SK-N-MC (cell line): ENCODE data around the gene PLXNA4.

ENCODE experiments used
- DNase-seq: peaks from one replicate; pipeline ENCODE4 v3.0.0-alpha.2; 2011; ENCODE audit warnings: low read depth, low spot score
- H3K27ac ChIP-seq: fragments of 200-600 bp; sonication (generic); 2 replicates; pipeline ENCODE4 v1.5.1; 2016; ENCODE audit warnings: mixed run types
- H3K36me3 ChIP-seq: fragments of 200-600 bp; sonication (generic); 2 replicates; pipeline ENCODE4 v1.6.1; 2017; ENCODE audit warnings: antibody characterized with exemption, low read length, mixed read lengths; ENCODE audit not compliant: insufficient read depth
- H3K4me3 ChIP-seq: fragments of 200-600 bp; sonication (generic); 2 replicates; pipeline ENCODE4 v1.5.1; 2016
- H3K9ac ChIP-seq: fragments of 200-600 bp; sonication (generic); 2 replicates; pipeline ENCODE4 v1.8.0; 2017; ENCODE audit warnings: mixed run types, mixed read lengths; ENCODE audit not compliant: insufficient read length
- H3K9me3 ChIP-seq: fragments of 200-600 bp; sonication (generic); 2 replicates; pipeline ENCODE4 v1.6.1; 2017; ENCODE audit warnings: low read depth, mild to moderate bottlenecking, antibody characterized with exemption, low read length, moderate library complexity, mixed read lengths
- EZH2 ChIP-seq: fragments of 200-600 bp; sonication (generic); IDR thresholded peaks from one replicate; pipeline ENCODE4 v1.6.1; 2017; ENCODE audit warnings: antibody characterized with exemption
- FOXP2 ChIP-seq: optimal IDR thresholded peaks from 2 replicates; pipeline ENCODE3; 2011; ENCODE audit warnings: mild to moderate bottlenecking, moderate library complexity; ENCODE audit not compliant: insufficient read depth; ENCODE audit errors: extremely low read length, control extremely low read depth
- POLR2AphosphoS5 ChIP-seq: IDR thresholded peaks from 2 replicates; pipeline ENCODE4 v1.6.1; 2012; ENCODE audit warnings: mild to moderate bottlenecking, low read depth, low read length, borderline replicate concordance

Gene PLXNA4

DNA sequence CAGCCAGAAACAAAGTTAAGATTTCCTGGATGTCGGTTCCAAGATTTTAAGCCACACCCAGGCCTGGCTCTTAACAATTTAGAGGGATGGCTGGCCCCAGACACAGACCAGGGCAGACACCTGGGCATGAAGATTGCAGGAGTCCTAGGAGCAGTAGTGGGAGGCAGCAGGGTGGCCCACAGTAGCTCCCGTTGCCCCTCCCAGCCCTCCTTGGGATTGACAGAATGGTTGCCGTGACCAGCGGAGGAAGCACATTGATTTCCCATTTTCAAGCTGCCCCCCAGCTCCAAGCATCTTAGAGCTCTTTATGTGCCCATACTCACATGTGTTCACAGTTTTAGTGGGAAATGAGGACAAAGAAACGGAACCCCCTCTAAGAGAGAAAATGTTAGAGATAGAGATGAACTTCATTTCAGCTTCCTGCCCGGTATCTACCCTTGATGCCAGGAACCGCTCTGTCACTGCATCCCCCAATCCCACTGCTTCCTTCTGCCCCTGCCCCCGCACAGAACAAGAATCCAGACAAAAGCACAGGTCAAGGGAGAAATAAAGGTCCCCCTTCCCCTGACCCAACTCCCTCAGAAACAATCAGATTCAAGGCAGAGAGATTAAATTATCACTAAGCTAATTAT lies 101.1 kb downstream of the PLXNA4 start:
- no peaks in the 10 kb centered on the region for H3K9me3 ChIP-seq
- TF ChIP-seq POLR2AphosphoS5 (no peak), FOXP2 (no peak), EZH2 (no peak)
- H3K36me3 ChIP-seq: no peaks in the 10 kb centered on the region
- DNase-seq: no peak
- H3K27ac ChIP-seq: no peak overlapping the region
- H3K4me3 ChIP-seq: no peak overlapping the region
- H3K9ac ChIP-seq: no peak overlapping the region

DNA sequence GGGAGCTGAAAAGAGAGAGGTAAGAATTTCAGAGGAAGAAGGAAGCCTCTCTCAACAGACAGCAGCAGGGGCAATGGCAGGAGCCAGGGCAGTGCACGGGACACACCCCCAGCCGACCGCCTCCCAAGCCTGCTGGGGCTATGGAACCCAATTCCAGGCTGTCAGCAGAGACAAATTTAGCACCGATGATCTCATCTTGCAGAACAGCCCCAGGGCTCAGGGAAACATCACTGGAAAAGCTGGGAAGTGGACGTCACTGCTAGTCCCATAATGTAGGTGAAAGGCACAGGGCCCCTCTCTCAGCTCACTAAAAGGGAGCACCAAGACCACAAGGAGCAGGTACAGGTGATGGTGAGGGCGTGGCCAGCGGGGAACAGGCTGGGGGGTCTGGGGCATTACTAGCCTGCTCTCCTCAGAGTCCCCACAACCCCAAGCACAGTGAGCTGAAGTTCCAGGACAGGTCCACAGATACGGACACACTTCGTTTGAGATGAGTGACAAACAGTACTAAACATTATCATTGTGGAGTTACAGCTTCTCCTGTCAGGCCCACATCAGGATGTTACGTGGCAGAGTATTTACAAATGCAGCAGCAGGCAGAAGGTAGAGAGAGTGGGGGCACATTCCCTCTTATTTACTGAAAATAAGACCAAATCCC lies 103.7 kb downstream of the PLXNA4 start:
- Histone ChIP-seq H3K36me3 (no peaks in the 10 kb centered on the region), H3K4me3 (no peak overlapping the region), H3K9ac (no peak overlapping the region), H3K9me3 (no peaks in the 10 kb centered on the region), H3K27ac (no peak overlapping the region)
- no peak for DNase-seq
- TF ChIP-seq POLR2AphosphoS5 (no peak), EZH2 (no peak), FOXP2 (no peak)

DNA sequence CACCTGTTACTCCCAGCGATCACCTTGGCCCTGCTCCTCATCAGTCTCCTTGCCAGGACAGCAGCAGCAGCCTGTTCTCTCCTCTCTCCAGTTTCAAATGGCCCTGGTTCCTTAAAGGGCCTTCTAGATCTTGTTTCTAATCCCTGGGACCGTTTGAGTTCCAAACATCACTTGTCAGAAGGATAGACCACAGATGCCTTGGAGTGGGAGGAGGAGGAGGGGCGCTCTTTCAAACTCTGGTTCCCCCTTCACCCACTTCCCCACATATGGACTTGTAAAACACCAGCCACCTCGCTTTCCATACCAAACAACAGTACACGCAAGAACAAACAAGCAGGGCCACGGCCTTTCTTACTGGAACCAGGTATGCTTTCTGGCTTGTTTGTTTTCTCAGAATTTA lies 104.8 kb downstream of the PLXNA4 start:
- Histone ChIP-seq H3K9ac (no peak overlapping the region), H3K9me3 (no peaks in the 10 kb centered on the region), H3K4me3 (no peak overlapping the region), H3K27ac (no peak overlapping the region), H3K36me3 (no peaks in the 10 kb centered on the region)
- TF ChIP-seq POLR2AphosphoS5: no peak
- no peak for TF ChIP-seq EZH2
- TF ChIP-seq FOXP2: no peak
- no peak for DNase-seq

DNA sequence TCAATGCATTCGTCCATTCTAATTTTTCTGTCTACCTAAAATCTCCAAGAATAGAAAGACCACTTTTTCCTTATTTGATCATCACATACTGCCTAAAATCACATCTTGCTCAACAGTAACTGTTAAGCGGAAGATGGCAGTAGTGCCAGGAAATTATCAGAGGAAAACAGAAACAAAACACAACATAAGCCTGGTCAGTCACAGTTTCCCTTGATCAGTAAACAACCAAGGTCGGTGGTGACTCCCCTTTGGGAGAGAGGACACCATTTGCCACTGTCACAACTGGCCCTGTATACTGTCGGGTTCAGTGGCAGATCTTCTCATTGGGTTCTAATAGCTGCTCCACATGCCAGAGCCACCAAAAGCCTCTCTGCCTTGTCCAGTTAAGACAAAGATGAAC lies 106.6 kb downstream of the PLXNA4 start:
- no peaks in the 10 kb centered on the region for H3K36me3 ChIP-seq
- no peak for DNase-seq
- no peak for TF ChIP-seq FOXP2
- no peak for TF ChIP-seq POLR2AphosphoS5
- no peak for TF ChIP-seq EZH2
- no peak overlapping the region for H3K27ac ChIP-seq
- no peak overlapping the region for H3K4me3 ChIP-seq
- no peak overlapping the region for H3K9ac ChIP-seq
- no peaks in the 10 kb centered on the region for H3K9me3 ChIP-seq

DNA sequence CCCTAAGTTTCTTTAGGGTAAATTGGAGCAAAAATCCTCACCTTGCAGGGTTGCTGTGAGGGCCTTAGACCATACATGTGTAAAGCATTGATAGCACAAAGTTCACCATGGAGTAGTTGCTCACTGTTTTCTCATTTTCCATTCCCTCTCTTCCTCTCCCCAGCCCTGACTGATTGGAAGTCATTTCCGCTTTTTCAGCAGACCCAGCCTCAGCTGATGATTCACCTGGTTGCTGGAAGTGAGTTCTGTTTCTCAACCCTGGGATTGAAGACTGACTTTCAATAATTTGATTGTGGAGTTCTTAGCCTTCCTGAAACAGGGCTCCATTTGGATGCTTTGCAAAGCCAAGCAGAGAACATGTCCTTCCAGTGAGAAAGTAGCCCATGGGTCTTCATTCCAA lies 107.0 kb downstream of the PLXNA4 start:
- no peaks in the 10 kb centered on the region for H3K9me3 ChIP-seq
- no peak for DNase-seq
- no peaks in the 10 kb centered on the region for H3K36me3 ChIP-seq
- no peak overlapping the region for H3K27ac ChIP-seq
- TF ChIP-seq FOXP2 (no peak), EZH2 (no peak), POLR2AphosphoS5 (no peak)
- H3K4me3 ChIP-seq: no peak overlapping the region
- no peak overlapping the region for H3K9ac ChIP-seq

DNA sequence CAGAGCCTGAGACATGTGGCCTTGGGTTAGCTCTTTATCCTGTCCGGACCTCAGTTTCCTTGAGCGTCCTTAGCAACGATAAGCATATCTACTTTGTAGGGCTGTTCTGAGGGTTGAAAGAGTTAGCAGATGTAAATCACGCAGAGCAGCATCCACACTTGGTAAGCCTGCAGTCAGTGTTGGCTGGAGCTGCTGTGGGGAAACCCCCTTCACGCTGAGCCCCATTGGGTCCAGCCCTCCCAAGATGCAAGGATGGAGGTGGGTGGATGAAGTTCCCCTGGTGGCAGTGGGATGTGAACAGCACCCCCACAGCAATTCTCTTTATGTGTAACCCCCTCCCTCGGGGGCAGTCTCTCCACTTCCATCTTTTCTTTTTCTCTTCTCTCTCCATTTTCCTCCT lies 109.9 kb downstream of the PLXNA4 start:
- H3K36me3 ChIP-seq: no peaks in the 10 kb centered on the region

DNA sequence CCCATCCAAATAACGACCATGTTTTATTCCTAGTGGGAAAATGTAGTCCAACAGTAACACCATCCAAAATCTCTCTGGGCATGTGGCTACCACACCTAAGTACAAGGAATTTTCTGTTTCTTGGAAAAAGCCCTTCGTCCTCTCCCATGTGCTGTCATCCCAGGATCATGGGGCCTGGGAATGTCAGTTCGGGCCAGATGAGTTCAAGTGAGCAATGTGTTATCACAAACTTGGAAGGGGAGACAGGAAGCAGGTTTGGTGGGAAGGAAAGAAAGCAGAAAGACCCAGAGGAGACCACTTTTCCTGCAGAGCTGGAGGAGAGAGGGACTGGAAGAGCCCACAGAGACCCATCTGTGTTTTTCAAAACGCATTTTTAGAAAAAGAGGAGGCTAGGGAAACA lies 110.8 kb downstream of the PLXNA4 start:
- no peak overlapping the region for H3K9ac ChIP-seq
- DNase-seq: no peak
- no peak overlapping the region for H3K4me3 ChIP-seq
- no peak overlapping the region for H3K27ac ChIP-seq
- H3K36me3 ChIP-seq: no peaks in the 10 kb centered on the region
- no peaks in the 10 kb centered on the region for H3K9me3 ChIP-seq
- TF ChIP-seq FOXP2: no peak
- TF ChIP-seq POLR2AphosphoS5: no peak
- no peak for TF ChIP-seq EZH2

More for the DNA sequence above, 109.9 kb downstream of the PLXNA4 start:
- Histone ChIP-seq H3K27ac (no peak overlapping the region), H3K9me3 (no peaks in the 10 kb centered on the region), H3K9ac (no peak overlapping the region), H3K4me3 (no peak overlapping the region)
- TF ChIP-seq EZH2 (no peak), FOXP2 (no peak), POLR2AphosphoS5 (no peak)
- DNase-seq: no peak

DNA sequence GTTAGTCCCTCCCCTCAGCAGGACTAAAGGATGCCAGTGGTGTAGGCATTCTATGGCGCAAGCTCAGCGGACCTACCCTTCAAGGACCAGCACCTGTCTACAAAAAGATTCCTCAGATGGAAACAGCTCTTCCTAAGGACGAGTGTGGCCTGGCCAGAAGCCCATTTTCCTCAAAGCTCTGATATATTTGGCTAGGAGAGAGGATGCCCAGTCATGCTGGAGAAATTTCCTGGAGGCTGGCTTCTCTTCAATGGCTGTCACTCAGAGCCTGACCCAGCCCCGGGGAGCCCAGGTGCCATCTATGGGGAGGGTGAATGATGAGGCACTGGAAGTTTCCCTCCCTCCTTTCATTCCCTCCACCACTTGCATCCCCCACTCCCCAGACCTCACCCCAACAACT lies 111.5 kb downstream of the PLXNA4 start:
- no peak for DNase-seq
- no peak for TF ChIP-seq FOXP2
- no peak for TF ChIP-seq EZH2
- TF ChIP-seq POLR2AphosphoS5: no peak
- Histone ChIP-seq H3K4me3 (no peak overlapping the region), H3K36me3 (no peaks in the 10 kb centered on the region), H3K9me3 (no peaks in the 10 kb centered on the region), H3K27ac (no peak overlapping the region), H3K9ac (no peak overlapping the region)

DNA sequence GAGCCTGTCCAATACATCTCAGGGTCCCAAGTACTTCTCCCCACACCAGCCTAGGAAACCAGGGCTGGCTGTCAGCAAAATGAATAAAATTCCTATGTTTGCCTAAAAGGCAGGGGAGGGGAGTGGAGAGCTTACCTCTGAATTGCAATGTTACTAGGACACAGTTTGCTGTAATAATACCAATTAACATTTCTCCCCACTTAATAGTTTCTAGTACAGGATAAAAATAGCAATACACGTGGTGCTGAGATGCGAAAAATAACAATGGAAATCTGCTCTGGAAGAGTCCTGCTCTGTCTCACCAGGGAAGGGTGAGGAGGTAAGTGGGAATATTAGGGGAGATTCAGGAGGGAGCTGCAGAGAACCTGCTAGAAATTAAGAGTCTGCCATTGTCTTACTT lies 112.3 kb downstream of the PLXNA4 start:
- TF ChIP-seq FOXP2 (no peak), EZH2 (no peak), POLR2AphosphoS5 (no peak)
- Histone ChIP-seq H3K27ac (no peak overlapping the region), H3K9me3 (no peaks in the 10 kb centered on the region), H3K36me3 (no peaks in the 10 kb centered on the region), H3K4me3 (no peak overlapping the region), H3K9ac (no peak overlapping the region)
- no peak for DNase-seq
